Measurements from ENCODE around the gene XPO1. TPM values are rescaled to one million over a fixed set of nuclear protein-coding genes. Genes with fewer than 3 reads are reported as not detected.
A peak's percentile ranks its signal among the peaks of the same experiment; 100 is the strongest.
"Not testable (repeated sequence)": the region's sequence is repeated elsewhere in the genome, so short reads cannot be mapped to it uniquely, and the experiment has no call there.

XPO1 gene
- total RNA-seq (2021) (233 and 247 TPM in 2 replicates), Bru-seq, nascent RNA (percentile 97 among the genes with signal in this experiment), BruChase-seq, experiment 1, labeled RNA remaining after a 2-hour chase (percentile 99 among the genes with signal in this experiment), BruChase-seq, experiment 2, labeled RNA remaining after a 6-hour chase (percentile 99 among the genes with signal in this experiment)
- long read RNA-seq, full-length matches to known transcripts: 70 of 115 reads
- long read RNA-seq, partial matches to known transcripts: 20 of 115 reads
- long read RNA-seq, other reads (novel, unspliced or antisense): 25 of 115 reads

- BruUV-seq (replicated peaks): no TSS peak
- peaks cover 23% of the 10 kb centered on the region for H3K4me1 ChIP-seq (ENCODE audit: insufficient read depth, low read length, poor library complexity, severe bottlenecking)
- H3K36me3 ChIP-seq (ENCODE audit: insufficient read depth, low read length, poor library complexity, severe bottlenecking): peaks cover 3% of the 10 kb centered on the region
- H3K4me3 ChIP-seq (ENCODE audit: low read depth, low read length, poor library complexity, severe bottlenecking): peak within 1 kb of the TSS; percentile 74
- ChIA-PET CTCF (no interaction called here), POLR2A (ENCODE audit: low non-redundant PET) (interaction anchor here (0.5 kb wide), 2 partner anchors 9 to 361 kb away, joined by 3 read pairs; no protein-coding TSS in a partner anchor)
- H3K27me3 ChIP-seq (replicated peaks; ENCODE audit: insufficient read depth, low read depth, low read length, poor library complexity): no peaks in the 10 kb centered on the region
- no peaks in the 10 kb centered on the region for H3K9me3 ChIP-seq (ENCODE audit: low read depth, low read length, poor library complexity, severe bottlenecking)
- DNase-seq (ENCODE audit: low spot score): peak; percentile 100
- intact Hi-C loops (cut with micrococcal nuclease; ENCODE audit: unreplicated experiment): loop anchor here (2.0 to 10.0 kb wide), 2 partner anchors 226 to 346 kb away; partner anchors contain the start of gene CCT4
- peak within 1 kb of the TSS; percentile 92 for H3K27ac ChIP-seq (ENCODE audit: low read depth, low read length, poor library complexity, severe bottlenecking)
- no peak for TF ChIP-seq CTCF (conservative IDR thresholded peaks at IDR 0.05; ENCODE audit: low read depth, low read length)
- no peak for TF ChIP-seq EZH2 (IDR thresholded peaks at IDR 0.05; ENCODE audit: borderline replicate concordance, low read depth, low read length, poor library complexity, severe bottlenecking)
Observed at GRCh38 chr2:61538200-61538919, at the start of gene XPO1. Gene XPO1 (minus strand): TSS chr2:61538356. CDS start chr2:61533897, 4,459 bp downstream.

DNA sequence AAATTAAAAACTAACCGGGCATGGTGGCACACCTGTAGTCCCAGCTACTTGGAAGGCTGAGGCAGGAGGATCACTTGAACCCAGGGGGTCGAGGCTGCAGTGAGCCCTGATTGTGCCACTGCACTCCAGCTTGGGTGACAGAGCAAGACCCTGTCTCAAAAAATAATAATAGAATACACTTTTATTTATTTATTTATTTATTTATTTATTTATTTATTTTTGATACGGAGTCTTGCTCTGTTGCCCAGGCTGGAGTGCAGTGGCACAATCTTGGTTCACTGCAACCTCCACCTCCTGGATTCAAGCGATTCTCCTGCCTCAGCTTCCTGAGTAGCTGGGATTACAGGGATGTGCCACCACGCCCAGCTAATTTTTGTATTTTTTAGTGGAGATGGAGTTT, 48.8 kb upstream of the XPO1 start:
- H3K27me3 ChIP-seq (replicated peaks; ENCODE audit: insufficient read depth, low read depth, low read length, poor library complexity); intact Hi-C loops (cut with micrococcal nuclease; ENCODE audit: unreplicated experiment); H3K4me1 ChIP-seq (ENCODE audit: insufficient read depth, low read length, poor library complexity, severe bottlenecking); DNase-seq (ENCODE audit: low spot score); CTCF ChIA-PET; H3K36me3 ChIP-seq (ENCODE audit: insufficient read depth, low read length, poor library complexity, severe bottlenecking); H3K9me3 ChIP-seq (ENCODE audit: low read depth, low read length, poor library complexity, severe bottlenecking); POLR2A ChIA-PET (ENCODE audit: low non-redundant PET); H3K4me3 ChIP-seq (ENCODE audit: low read depth, low read length, poor library complexity, severe bottlenecking); H3K27ac ChIP-seq (ENCODE audit: low read depth, low read length, poor library complexity, severe bottlenecking); BruUV-seq (replicated peaks): not testable (repeated sequence)

GRCh38 chr2:61585383-61585782, 47.2 kb upstream of the XPO1 start:
- POLR2A ChIA-PET (ENCODE audit: low non-redundant PET): no interaction called here
- intact Hi-C loops (cut with micrococcal nuclease; ENCODE audit: unreplicated experiment): no loop called here
- no peak for DNase-seq (ENCODE audit: low spot score)
- Histone ChIP-seq H3K9me3 (ENCODE audit: low read depth, low read length, poor library complexity, severe bottlenecking) (no peaks in the 10 kb centered on the region), H3K27me3 (replicated peaks; ENCODE audit: insufficient read depth, low read depth, low read length, poor library complexity) (no peaks in the 10 kb centered on the region), H3K27ac (ENCODE audit: low read depth, low read length, poor library complexity, severe bottlenecking) (no peak overlapping the region), H3K4me1 (ENCODE audit: insufficient read depth, low read length, poor library complexity, severe bottlenecking) (no peaks in the 10 kb centered on the region), H3K4me3 (ENCODE audit: low read depth, low read length, poor library complexity, severe bottlenecking) (no peak overlapping the region), H3K36me3 (ENCODE audit: insufficient read depth, low read length, poor library complexity, severe bottlenecking) (no peaks in the 10 kb centered on the region)
- no peak for TF ChIP-seq CTCF (conservative IDR thresholded peaks at IDR 0.05; ENCODE audit: low read depth, low read length)
- TF ChIP-seq EZH2 (IDR thresholded peaks at IDR 0.05; ENCODE audit: borderline replicate concordance, low read depth, low read length, poor library complexity, severe bottlenecking): no peak
- no TSS peak for BruUV-seq (replicated peaks)
- CTCF ChIA-PET: no interaction called here

DNA sequence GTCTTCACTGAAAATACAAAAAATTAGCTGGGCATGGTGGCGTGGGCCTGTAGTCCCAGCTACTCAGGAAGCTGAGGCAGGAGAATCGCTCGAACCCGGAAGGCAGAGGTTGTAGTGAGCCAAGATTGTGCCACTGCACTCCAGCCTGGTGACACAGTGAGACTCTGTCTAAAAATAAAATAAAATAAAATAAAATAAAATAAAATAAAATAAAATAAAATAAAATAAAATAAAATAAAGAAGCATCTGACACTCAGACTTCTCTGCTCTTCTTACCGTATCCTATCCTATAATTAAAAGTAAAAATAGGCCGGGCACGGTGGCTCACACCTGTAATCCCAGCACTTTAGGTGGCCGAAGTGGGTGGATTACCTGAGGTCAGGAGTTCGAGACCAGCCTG, 46.2 kb upstream of the XPO1 start:
- POLR2A ChIA-PET (ENCODE audit: low non-redundant PET); H3K9me3 ChIP-seq (ENCODE audit: low read depth, low read length, poor library complexity, severe bottlenecking); intact Hi-C loops (cut with micrococcal nuclease; ENCODE audit: unreplicated experiment); DNase-seq (ENCODE audit: low spot score); H3K36me3 ChIP-seq (ENCODE audit: insufficient read depth, low read length, poor library complexity, severe bottlenecking); BruUV-seq (replicated peaks); CTCF ChIA-PET; H3K27ac ChIP-seq (ENCODE audit: low read depth, low read length, poor library complexity, severe bottlenecking); H3K27me3 ChIP-seq (replicated peaks; ENCODE audit: insufficient read depth, low read depth, low read length, poor library complexity); H3K4me1 ChIP-seq (ENCODE audit: insufficient read depth, low read length, poor library complexity, severe bottlenecking); H3K4me3 ChIP-seq (ENCODE audit: low read depth, low read length, poor library complexity, severe bottlenecking): not testable (repeated sequence)
